ENCODE data around the gene ATG4C. TPM values are rescaled to one million over a fixed set of nuclear protein-coding genes. Genes with fewer than 3 reads are reported as not detected.

The ATG4C gene
- total and polyA plus RNA-seq, 2 donors (not counting 3 experiments of a cell fraction or from before 2014, with no cell fraction given): 2.8 to 11.8 TPM

DNA sequence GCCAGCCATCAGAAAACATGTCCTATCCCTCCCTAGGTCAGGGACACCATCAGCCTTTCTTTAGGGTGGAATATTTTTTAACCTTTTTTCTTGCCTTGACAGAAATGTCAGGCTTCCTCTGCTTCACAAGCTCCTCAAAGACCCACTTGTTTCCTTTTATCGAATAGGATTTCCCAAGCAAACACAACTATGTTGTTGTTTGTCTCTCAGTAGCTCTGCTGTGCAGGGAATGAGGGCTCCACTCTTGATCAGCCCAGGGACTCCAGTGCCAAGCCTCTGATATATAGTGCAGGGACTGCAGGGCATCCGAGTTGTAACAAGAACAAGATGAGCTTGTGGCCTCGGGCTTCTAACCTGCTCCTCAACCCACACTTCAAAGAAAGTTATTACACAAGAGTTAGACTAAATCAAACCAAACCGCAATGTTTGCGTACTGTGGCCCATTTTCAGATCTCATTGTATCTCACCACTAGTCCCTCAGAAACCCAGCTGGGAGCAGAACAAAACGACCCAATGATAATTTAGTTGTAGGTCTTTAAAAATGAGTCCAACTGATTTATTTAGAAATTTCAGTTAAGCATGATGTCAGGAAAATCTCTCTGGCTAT, 108.1 kb downstream of the ATG4C start:
- intact Hi-C loops (cut with micrococcal nuclease): no loop called here
- Histone ChIP-seq H3K4me3 (replicated peaks in 1 of 3; ENCODE audit: insufficient read depth in 1 of 3, low read depth in 1 of 3, low read length in 3 of 3) (no peak overlapping the region), H3K27me3 (ENCODE audit: control insufficient read depth in 2 of 2, insufficient read depth in 2 of 2, low read length in 2 of 2) (peaks cover 0 to 4% of the 10 kb centered on the region in 2 experiments), H3K36me3 (ENCODE audit: control insufficient read depth in 2 of 2, extremely low read depth in 1 of 2, insufficient read depth in 2 of 2, low read length in 2 of 2) (no peaks in the 10 kb centered on the region), H3K9me1 (replicated peaks; ENCODE audit: control insufficient read depth, extremely low read depth, insufficient read depth, low read length) (no peaks in the 10 kb centered on the region), H3K27ac (ENCODE audit: insufficient read depth, low read depth, low read length) (no peak overlapping the region), H3K79me2 (ENCODE audit: control insufficient read depth, insufficient read depth, low read length) (no peaks in the 10 kb centered on the region), H3K9ac (replicated peaks; ENCODE audit: extremely low read depth, insufficient read depth, low read length) (no peak overlapping the region), H4K20me1 (replicated peaks; ENCODE audit: control insufficient read depth, extremely low read depth, insufficient read depth, low read length) (no peaks in the 10 kb centered on the region), H3K4me2 (ENCODE audit: insufficient read depth, low read length) (no peak overlapping the region), H3K9me3 (replicated peaks; ENCODE audit: control insufficient read depth, insufficient read depth, low read length) (no peaks in the 10 kb centered on the region), H2AFZ (ENCODE audit: low read depth, low read length) (no peak overlapping the region), H3K4me1 (ENCODE audit: control insufficient read depth, extremely low read depth, insufficient read depth, low read length) (no peaks in the 10 kb centered on the region)
- DNase-seq (ENCODE audit: low read depth, low spot score) (no peak), FAIRE-seq (no peak)
- ChIA-PET POLR2A (no interaction called here), CTCF (interaction anchor here (1.6 to 2.0 kb wide), 2 partner anchors 10 to 12 kb away, joined by 6 read pairs; no protein-coding TSS in a partner anchor)
- dilution Hi-C loops (cut with MboI; ENCODE audit: extremely low pct_ligation_motif_present, low sequenced_read_pairs): no loop called here
- no TSS peak for BruUV-seq (replicated peaks)
- TF ChIP-seq POLR2A (IDR thresholded peaks at IDR 0.05; ENCODE audit: low read depth, low read length): no peak
- TF ChIP-seq FOS (IDR thresholded peaks at IDR 0.05; ENCODE audit: borderline replicate concordance, insufficient read depth, low read length): no peak
- TF ChIP-seq GATA2 (IDR thresholded peaks at IDR 0.05; ENCODE audit: insufficient read depth, insufficient read length, low read depth, low read length): no peak
- no peak for TF ChIP-seq MYC (IDR thresholded peaks at IDR 0.05; ENCODE audit: low read depth, low read length)
- no peak for TF ChIP-seq JUN (IDR thresholded peaks at IDR 0.05; ENCODE audit: borderline replicate concordance, insufficient read depth, insufficient read length, low read depth)
- TF ChIP-seq MAX (IDR thresholded peaks at IDR 0.05; ENCODE audit: insufficient read depth, insufficient read length): no peak
- TF ChIP-seq EZH2 (IDR thresholded peaks at IDR 0.05; ENCODE audit: borderline replicate concordance, low read depth, low read length, severe bottlenecking): no peak
- TF ChIP-seq, protein P1, sequence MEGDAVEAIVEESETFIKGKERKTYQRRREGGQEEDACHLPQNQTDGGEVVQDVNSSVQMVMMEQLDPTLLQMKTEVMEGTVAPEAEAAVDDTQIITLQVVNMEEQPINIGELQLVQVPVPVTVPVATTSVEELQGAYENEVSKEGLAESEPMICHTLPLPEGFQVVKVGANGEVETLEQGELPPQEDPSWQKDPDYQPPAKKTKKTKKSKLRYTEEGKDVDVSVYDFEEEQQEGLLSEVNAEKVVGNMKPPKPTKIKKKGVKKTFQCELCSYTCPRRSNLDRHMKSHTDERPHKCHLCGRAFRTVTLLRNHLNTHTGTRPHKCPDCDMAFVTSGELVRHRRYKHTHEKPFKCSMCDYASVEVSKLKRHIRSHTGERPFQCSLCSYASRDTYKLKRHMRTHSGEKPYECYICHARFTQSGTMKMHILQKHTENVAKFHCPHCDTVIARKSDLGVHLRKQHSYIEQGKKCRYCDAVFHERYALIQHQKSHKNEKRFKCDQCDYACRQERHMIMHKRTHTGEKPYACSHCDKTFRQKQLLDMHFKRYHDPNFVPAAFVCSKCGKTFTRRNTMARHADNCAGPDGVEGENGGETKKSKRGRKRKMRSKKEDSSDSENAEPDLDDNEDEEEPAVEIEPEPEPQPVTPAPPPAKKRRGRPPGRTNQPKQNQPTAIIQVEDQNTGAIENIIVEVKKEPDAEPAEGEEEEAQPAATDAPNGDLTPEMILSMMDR (IDR thresholded peaks at IDR 0.05; ENCODE audit: extremely low read depth in 1 of 2, insufficient read depth in 1 of 2, low read depth in 1 of 2, low read length in 2 of 2): no peak
- TF ChIP-seq POLR2AphosphoS5 (IDR thresholded peaks at IDR 0.05; ENCODE audit: insufficient read depth, low read depth, low read length): no peak
